WERI-Rb-1 (cell line): ENCODE data around the gene GOLT1A.

Source experiments
- DNase-seq: peaks from one replicate; pipeline ENCODE4 v3.0.0-alpha.2; 2020
- H3K27ac ChIP-seq: fragments of 250-450 bp; sonication (Bioruptor Pico); 2 replicates; pipeline ENCODE4 v1.5.1; 2020; ENCODE audit warnings: mild to moderate bottlenecking, moderate library complexity
- H3K27me3 ChIP-seq: fragments of 250-450 bp; sonication (Bioruptor Pico); 2 replicates; pipeline ENCODE4 v1.5.1; 2021; ENCODE audit warnings: mild to moderate bottlenecking, low read depth, moderate library complexity; ENCODE audit not compliant: insufficient read depth, severe bottlenecking
- H3K36me3 ChIP-seq: fragments of 250-450 bp; sonication (Bioruptor Pico); 2 replicates; pipeline ENCODE4 v1.5.1; 2020; ENCODE audit warnings: mild to moderate bottlenecking, moderate library complexity
- H3K4me3 ChIP-seq: 2 replicates; pipeline ENCODE4 v1.5.1; 2011; ENCODE audit warnings: low read depth, mild to moderate bottlenecking, control low read depth, low read length
- H3K9me3 ChIP-seq: fragments of 250-450 bp; sonication (Bioruptor Pico); 2 replicates; pipeline ENCODE4 v1.5.1; 2021; ENCODE audit warnings: mild to moderate bottlenecking, moderate library complexity; ENCODE audit not compliant: severe bottlenecking
- TF ChIP-seq, protein P1 (sequence below): IDR thresholded peaks from 2 replicates; pipeline ENCODE4 v1.5.1; 2011; ENCODE audit warnings: low read depth, mild to moderate bottlenecking, control low read depth, inconsistent platforms, low read length

GOLT1A gene

DNA sequence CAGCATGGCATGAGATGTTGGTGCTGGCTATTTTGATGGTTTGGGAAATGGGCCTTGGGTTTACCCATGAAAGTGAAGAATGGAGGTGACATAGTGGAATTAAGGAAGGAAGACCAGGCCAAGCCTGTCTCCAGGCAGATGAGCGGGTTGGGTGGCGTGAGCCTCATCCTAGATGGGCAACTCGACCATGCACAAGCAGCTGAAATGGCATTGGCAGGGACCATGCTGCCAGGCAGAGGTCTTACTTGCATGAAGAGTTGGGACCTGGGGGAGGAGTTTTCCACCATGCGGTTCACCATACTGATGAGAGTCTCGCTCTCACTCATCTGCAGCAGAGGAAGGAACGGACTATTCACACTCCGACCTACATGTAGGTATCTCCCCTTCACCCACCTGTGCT, 37.5 kb upstream of the GOLT1A start:
- Histone ChIP-seq H3K4me3 (no peak overlapping the region), H3K27ac (no peak overlapping the region), H3K36me3 (no peaks in the 10 kb centered on the region), H3K9me3 (no peaks in the 10 kb centered on the region), H3K27me3 (no peaks in the 10 kb centered on the region)
- TF ChIP-seq, protein P1, sequence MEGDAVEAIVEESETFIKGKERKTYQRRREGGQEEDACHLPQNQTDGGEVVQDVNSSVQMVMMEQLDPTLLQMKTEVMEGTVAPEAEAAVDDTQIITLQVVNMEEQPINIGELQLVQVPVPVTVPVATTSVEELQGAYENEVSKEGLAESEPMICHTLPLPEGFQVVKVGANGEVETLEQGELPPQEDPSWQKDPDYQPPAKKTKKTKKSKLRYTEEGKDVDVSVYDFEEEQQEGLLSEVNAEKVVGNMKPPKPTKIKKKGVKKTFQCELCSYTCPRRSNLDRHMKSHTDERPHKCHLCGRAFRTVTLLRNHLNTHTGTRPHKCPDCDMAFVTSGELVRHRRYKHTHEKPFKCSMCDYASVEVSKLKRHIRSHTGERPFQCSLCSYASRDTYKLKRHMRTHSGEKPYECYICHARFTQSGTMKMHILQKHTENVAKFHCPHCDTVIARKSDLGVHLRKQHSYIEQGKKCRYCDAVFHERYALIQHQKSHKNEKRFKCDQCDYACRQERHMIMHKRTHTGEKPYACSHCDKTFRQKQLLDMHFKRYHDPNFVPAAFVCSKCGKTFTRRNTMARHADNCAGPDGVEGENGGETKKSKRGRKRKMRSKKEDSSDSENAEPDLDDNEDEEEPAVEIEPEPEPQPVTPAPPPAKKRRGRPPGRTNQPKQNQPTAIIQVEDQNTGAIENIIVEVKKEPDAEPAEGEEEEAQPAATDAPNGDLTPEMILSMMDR: no peak
- no peak for DNase-seq

DNA sequence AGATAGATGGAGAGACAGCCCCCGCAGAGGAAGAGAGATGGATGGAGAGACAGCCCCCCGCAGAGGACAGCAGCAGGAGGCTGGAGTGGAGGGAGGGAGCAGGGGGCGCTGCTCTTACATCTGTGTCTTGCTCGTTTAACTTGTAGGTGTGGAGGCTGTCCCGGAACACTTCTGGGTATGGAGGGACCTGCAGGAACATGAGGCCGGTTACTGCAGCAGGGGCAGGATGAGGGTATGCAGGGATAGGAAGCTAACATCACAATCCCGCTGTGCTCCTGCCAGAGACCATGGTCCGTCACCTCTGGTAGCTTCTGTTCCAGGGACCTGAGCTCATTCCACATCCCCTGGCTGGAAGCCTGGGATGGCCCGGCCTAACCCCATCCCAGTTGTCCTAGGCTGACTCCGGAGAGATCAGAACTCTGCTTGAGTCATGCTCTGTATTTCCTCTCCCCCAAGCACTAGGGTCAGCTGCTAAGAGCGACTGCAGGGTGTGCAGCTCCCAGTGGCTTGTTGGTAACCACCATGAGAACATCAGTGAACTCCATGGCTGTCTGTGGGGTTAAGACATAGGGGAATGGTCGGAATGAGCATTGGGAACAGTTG, 36.7 kb upstream of the GOLT1A start:
- H3K27ac ChIP-seq: no peak overlapping the region
- no peaks in the 10 kb centered on the region for H3K36me3 ChIP-seq
- TF ChIP-seq, protein P1: peak; percentile 25; the same call in 1 of the 2 replicates

DNA sequence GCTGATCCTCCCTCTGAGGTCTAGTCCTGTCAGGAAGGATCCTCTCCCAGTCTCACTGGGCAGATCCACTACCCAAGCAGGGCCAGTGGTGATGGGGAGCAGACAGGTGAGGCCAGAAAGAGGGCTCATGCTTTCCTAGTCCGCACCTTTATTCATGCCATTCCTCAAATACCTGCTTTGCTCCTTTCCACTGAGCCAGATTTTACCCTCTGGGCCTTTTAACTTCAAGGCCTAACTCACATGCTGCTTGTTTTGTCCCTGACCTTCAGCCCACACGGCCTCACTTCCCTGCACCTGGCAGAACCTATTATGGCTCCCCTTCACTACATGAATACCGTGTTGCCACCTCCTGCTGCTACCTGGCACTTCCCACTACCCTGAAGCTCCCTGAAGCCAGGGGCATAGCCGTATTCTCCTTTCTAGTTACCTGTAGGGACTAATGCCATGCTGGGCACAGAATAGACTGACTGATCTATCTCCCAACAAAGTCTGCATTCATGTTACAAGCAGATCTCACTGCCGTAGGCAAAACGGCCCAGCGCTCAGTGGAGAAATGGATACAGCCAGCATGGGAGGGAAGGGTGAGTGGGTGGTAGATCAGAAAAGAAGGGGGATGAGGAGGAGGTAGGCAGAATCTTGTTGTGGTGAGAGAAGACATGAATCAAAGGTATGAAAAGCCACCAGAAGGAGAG, 36.1 kb upstream of the GOLT1A start:
- no peak for DNase-seq
- no peaks in the 10 kb centered on the region for H3K36me3 ChIP-seq
- H3K27ac ChIP-seq: no peak overlapping the region
- H3K4me3 ChIP-seq: no peak overlapping the region
- TF ChIP-seq, protein P1: no peak
- no peaks in the 10 kb centered on the region for H3K9me3 ChIP-seq
- no peaks in the 10 kb centered on the region for H3K27me3 ChIP-seq

More for the DNA sequence above, 36.7 kb upstream of the GOLT1A start:
- no peak overlapping the region for H3K4me3 ChIP-seq
- peak; percentile 61 for DNase-seq
- H3K27me3 ChIP-seq: no peaks in the 10 kb centered on the region
- H3K9me3 ChIP-seq: no peaks in the 10 kb centered on the region

DNA sequence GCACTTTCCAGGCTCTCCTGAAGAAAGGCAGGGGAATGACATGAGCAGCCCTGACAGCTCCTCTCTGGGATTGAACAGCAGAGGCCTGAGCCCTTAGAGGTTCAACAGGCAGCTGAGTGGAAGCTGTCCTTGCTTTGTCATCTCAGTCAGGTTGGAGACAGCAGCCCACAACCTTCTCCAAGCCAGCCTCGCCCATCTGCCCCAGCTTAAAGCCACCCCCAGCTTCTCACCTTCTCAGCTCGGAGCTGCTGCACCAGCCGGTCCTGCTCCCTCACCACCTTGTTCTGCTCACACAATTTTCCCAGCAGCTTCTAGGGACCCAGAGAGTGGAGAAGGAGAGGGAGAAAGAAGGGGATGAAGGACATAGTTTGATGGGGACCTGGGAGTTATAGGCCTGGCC, 35.2 kb upstream of the GOLT1A start:
- TF ChIP-seq, protein P1: no peak
- Histone ChIP-seq H3K36me3 (no peaks in the 10 kb centered on the region), H3K27me3 (no peaks in the 10 kb centered on the region)

DNA sequence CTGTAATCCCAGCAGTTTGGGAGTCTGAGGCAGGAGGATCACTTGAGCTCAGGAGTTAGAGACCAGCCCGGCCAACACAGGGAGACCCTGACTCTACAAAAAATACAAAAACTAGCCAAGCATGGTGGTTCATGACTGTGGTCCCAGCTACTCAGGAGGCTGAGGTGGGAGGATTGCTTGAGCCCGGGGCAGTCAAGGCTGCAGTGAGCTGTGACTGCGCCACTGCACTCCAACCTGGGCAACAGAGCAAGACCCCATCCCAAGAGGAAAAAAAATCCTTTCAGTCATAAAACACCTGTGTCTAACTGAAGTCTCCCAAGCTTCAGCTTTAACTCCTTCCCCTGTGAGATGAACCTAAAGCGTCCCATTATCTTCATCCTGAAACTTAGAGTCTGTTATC, 33.1 kb upstream of the GOLT1A start:
- no peak overlapping the region for H3K27ac ChIP-seq
- DNase-seq: no peak
- no peaks in the 10 kb centered on the region for H3K36me3 ChIP-seq
- no peaks in the 10 kb centered on the region for H3K27me3 ChIP-seq
- TF ChIP-seq, protein P1: no peak
- H3K9me3 ChIP-seq: no peaks in the 10 kb centered on the region
- no peak overlapping the region for H3K4me3 ChIP-seq

More for the DNA sequence above, 35.2 kb upstream of the GOLT1A start:
- DNase-seq: no peak
- H3K27ac ChIP-seq: no peak overlapping the region
- no peak overlapping the region for H3K4me3 ChIP-seq
- no peaks in the 10 kb centered on the region for H3K9me3 ChIP-seq
